CD4-positive, alpha-beta T cell treated with Interleukin-1 beta for 1 hour (primary cell): Measurements from ENCODE around the gene C9.
"Not testable (repeated sequence)": the region's sequence is repeated elsewhere in the genome, so short reads cannot be mapped to it uniquely, and the experiment has no call there.

ENCODE experiments used
- DNase-seq, 2 donors: peaks; one replicate each; pipeline ENCODE4 v3.0.0-alpha.2; 2020 to 2022

The C9 gene

GRCh38 chr5:39319395-39319794, 44.9 kb downstream of the C9 start:
- no peak for DNase-seq

- DNase-seq, result not testable (repeated sequence)
Measured at GRCh38 chr5:39316464-39316863, 47.8 kb downstream of the C9 start.

GRCh38 chr5:39315995-39316394, 48.3 kb downstream of the C9 start:
- no peak for DNase-seq

- no peak for DNase-seq
Measured at GRCh38 chr5:39314591-39314990, 49.7 kb downstream of the C9 start.

GRCh38 chr5:39309534-39309933, 54.8 kb downstream of the C9 start:
- no peak for DNase-seq

GRCh38 chr5:39302472-39302871, 61.8 kb downstream of the C9 start:
- DNase-seq, result no peak

GRCh38 chr5:39301406-39301805, 62.9 kb downstream of the C9 start:
- DNase-seq, result no peak

- DNase-seq, result no peak
Measured at GRCh38 chr5:39299962-39300361, 64.3 kb downstream of the C9 start.

- DNase-seq, result no peak
Measured at GRCh38 chr5:39294736-39295135, 69.6 kb downstream of the C9 start.

- no peak for DNase-seq
Measured at GRCh38 chr5:39284552-39284951, 79.7 kb downstream of the C9 start.

- DNase-seq, result peak; percentile 65 to 84
Measured at GRCh38 chr5:39283231-39283818, 81.0 kb downstream of the C9 start.

GRCh38 chr5:39282561-39282960, 81.7 kb downstream of the C9 start:
- no peak for DNase-seq

- DNase-seq, result not testable (repeated sequence)
Measured at GRCh38 chr5:39275865-39276264, 88.4 kb downstream of the C9 start.

GRCh38 chr5:39274398-39275085, 89.8 kb downstream of the C9 start:
- peak in 1 of 2 donors; percentile 46 for DNase-seq

- peak in 1 of 2 donors; percentile 44 for DNase-seq
Measured at GRCh38 chr5:39273314-39273954, 90.9 kb downstream of the C9 start.

GRCh38 chr5:39272869-39273231, 91.4 kb downstream of the C9 start:
- not testable (repeated sequence) for DNase-seq

- peak in 1 of 2 donors; percentile 34 for DNase-seq
Measured at GRCh38 chr5:39270225-39270848, 94.0 kb downstream of the C9 start.

GRCh38 chr5:39267186-39267585, 97.1 kb downstream of the C9 start:
- no peak for DNase-seq

- DNase-seq, result no peak
Measured at GRCh38 chr5:39266442-39266841, 97.9 kb downstream of the C9 start.

- peak in 1 of 2 donors; percentile 22 for DNase-seq
Measured at GRCh38 chr5:39264528-39264927, 99.8 kb downstream of the C9 start.

- DNase-seq, result no peak
Measured at GRCh38 chr5:39262981-39263380, 101.3 kb downstream of the C9 start.

GRCh38 chr5:39260095-39260494, 104.2 kb downstream of the C9 start:
- no peak for DNase-seq

GRCh38 chr5:39257554-39257953, 106.7 kb downstream of the C9 start:
- no peak for DNase-seq
